Stimulated activated naive CD8-positive, alpha-beta T cell treated with anti-CD3 and anti-CD28 coated beads, Interleukin-15, amount 100 ng/mL, for 72 hours (primary cell): ENCODE data around the gene DGKZ.
"Not testable (repeated sequence)": the region's sequence is repeated elsewhere in the genome, so short reads cannot be mapped to it uniquely, and the experiment has no call there.

Experiments
- ATAC-seq: fragments of 150-1000 bp; cut with Tn5 transposase; 2 replicates; pipeline ENCODE4 v1.10.0; 2021; ENCODE audit warnings: mild to moderate bottlenecking, moderate library complexity
- DNase-seq, 2 donors: peaks; one replicate each; pipeline ENCODE4 v3.0.0; 2021 to 2022
- H3K27ac Mint-ChIP-seq, 2 donors: one replicate each; pipeline ENCODE4 v1.8.0; 2022; ENCODE audit warnings: mild to moderate bottlenecking in 2 of 2, mixed read lengths in 2 of 2, moderate library complexity in 2 of 2
- H3K27me3 Mint-ChIP-seq: one replicate; pipeline ENCODE4 v1.8.0; 2022; ENCODE audit warnings: mixed read lengths
- H3K4me1 Mint-ChIP-seq: one replicate; pipeline ENCODE4 v1.8.0; 2022; ENCODE audit warnings: mild to moderate bottlenecking, mixed read lengths
- H3K4me3 Mint-ChIP-seq, 2 donors: one replicate each; pipeline ENCODE4 v1.8.0; 2022; ENCODE audit warnings: mild to moderate bottlenecking in 2 of 2, mixed read lengths in 2 of 2, moderate library complexity in 1 of 2
- H3K9me3 Mint-ChIP-seq, 2 donors: one replicate each; pipeline ENCODE4 v1.8.0; 2022; ENCODE audit warnings: mixed read lengths in 2 of 2

Gene DGKZ

GRCh38 chr11:46346886-46347636, at the start of gene DGKZ:
TSS of gene DGKZ (plus strand) at chr11:46347463. CDS start at chr11:46347660, 197 bp downstream.
- DNase-seq (peak; percentile 91 to 96), ATAC-seq (peak; percentile 74)
- Mint-ChIP-seq H3K27ac (peak within 1 kb of the TSS; percentile 26 to 66), H3K27me3 (no peaks in the 10 kb centered on the region), H3K9me3 (no peaks in the 10 kb centered on the region), H3K4me3 (peak within 1 kb of the TSS; percentile 93 to 96), H3K4me1 (peaks cover 87% of the 10 kb centered on the region)

GRCh38 chr11:46298699-46299433, 48.4 kb upstream of the DGKZ start:
- DNase-seq, result no peak
- H3K27ac Mint-ChIP-seq, result no peak overlapping the region
- H3K9me3 Mint-ChIP-seq, result no peaks in the 10 kb centered on the region
- H3K4me1 Mint-ChIP-seq, result peaks cover 15% of the 10 kb centered on the region
- ATAC-seq, result no peak
- peaks cover 36% of the 10 kb centered on the region for H3K27me3 Mint-ChIP-seq
- H3K4me3 Mint-ChIP-seq, result no peak overlapping the region

GRCh38 chr11:46299451-46299961, 47.8 kb upstream of the DGKZ start:
- no peak overlapping the region for H3K4me3 Mint-ChIP-seq
- peaks cover 15% of the 10 kb centered on the region for H3K4me1 Mint-ChIP-seq
- peaks cover 36% of the 10 kb centered on the region for H3K27me3 Mint-ChIP-seq
- no peaks in the 10 kb centered on the region for H3K9me3 Mint-ChIP-seq
- H3K27ac Mint-ChIP-seq, result peak overlapping the region in 1 of 2 donors; percentile 1
- no peak for ATAC-seq
- DNase-seq, result no peak

- H3K27me3 Mint-ChIP-seq, result peaks cover 36% of the 10 kb centered on the region
- no peak for ATAC-seq
- peaks cover 10% of the 10 kb centered on the region for H3K4me1 Mint-ChIP-seq
- DNase-seq, result no peak
- H3K4me3 Mint-ChIP-seq, result no peak overlapping the region
- no peak overlapping the region for H3K27ac Mint-ChIP-seq
- no peaks in the 10 kb centered on the region for H3K9me3 Mint-ChIP-seq
These were observed 47.0 kb upstream of the DGKZ start for GRCh38 chr11:46300270-46300669.

- ATAC-seq (no peak), DNase-seq (no peak)
- no peak overlapping the region for H3K27ac Mint-ChIP-seq
- no peak overlapping the region for H3K4me3 Mint-ChIP-seq
- peaks cover 6% of the 10 kb centered on the region for H3K4me1 Mint-ChIP-seq
- peaks cover 16% of the 10 kb centered on the region for H3K27me3 Mint-ChIP-seq
- H3K9me3 Mint-ChIP-seq, result no peaks in the 10 kb centered on the region
These were observed 44.4 kb upstream of the DGKZ start for GRCh38 chr11:46302866-46303265.

- not testable (repeated sequence) for H3K4me3 Mint-ChIP-seq, H3K9me3 Mint-ChIP-seq, H3K27me3 Mint-ChIP-seq, DNase-seq, H3K27ac Mint-ChIP-seq, ATAC-seq
- H3K4me1 Mint-ChIP-seq, result peaks cover 15% of the 10 kb centered on the region
These were observed 43.2 kb upstream of the DGKZ start for GRCh38 chr11:46304036-46304435.

- Mint-ChIP-seq H3K4me3 (no peak overlapping the region), H3K27me3 (peaks cover 3% of the 10 kb centered on the region), H3K9me3 (no peaks in the 10 kb centered on the region), H3K4me1 (peaks cover 21% of the 10 kb centered on the region), H3K27ac (peak overlapping the region in 1 of 2 donors; percentile 20)
- DNase-seq, result no peak
- no peak for ATAC-seq
These were observed 42.6 kb upstream of the DGKZ start for GRCh38 chr11:46304605-46305179.

GRCh38 chr11:46305295-46305694, 42.0 kb upstream of the DGKZ start:
- Mint-ChIP-seq H3K9me3 (no peaks in the 10 kb centered on the region), H3K4me3 (no peak overlapping the region), H3K4me1 (peaks cover 27% of the 10 kb centered on the region), H3K27ac (peak overlapping the region; percentile 20 to 87), H3K27me3 (no peaks in the 10 kb centered on the region)
- DNase-seq (no peak), ATAC-seq (peak; percentile 53)

GRCh38 chr11:46306296-46306853, 40.9 kb upstream of the DGKZ start:
- no peak overlapping the region for H3K4me3 Mint-ChIP-seq
- H3K27ac Mint-ChIP-seq, result peak overlapping the region in 1 of 2 donors; percentile 42
- H3K9me3 Mint-ChIP-seq, result no peaks in the 10 kb centered on the region
- DNase-seq, result no peak
- H3K27me3 Mint-ChIP-seq, result no peaks in the 10 kb centered on the region
- ATAC-seq, result no peak
- H3K4me1 Mint-ChIP-seq, result peaks cover 28% of the 10 kb centered on the region

GRCh38 chr11:46307369-46307768, 39.9 kb upstream of the DGKZ start:
- Mint-ChIP-seq H3K27me3 (no peaks in the 10 kb centered on the region), H3K4me1 (peaks cover 28% of the 10 kb centered on the region), H3K27ac (peak overlapping the region in 1 of 2 donors; percentile 27), H3K9me3 (no peaks in the 10 kb centered on the region), H3K4me3 (no peak overlapping the region)
- no peak for ATAC-seq
- DNase-seq, result no peak

- Mint-ChIP-seq H3K4me3 (no peak overlapping the region), H3K9me3 (no peaks in the 10 kb centered on the region), H3K27ac (no peak overlapping the region), H3K4me1 (peaks cover 28% of the 10 kb centered on the region), H3K27me3 (no peaks in the 10 kb centered on the region)
- ATAC-seq, result no peak
- no peak for DNase-seq
These were observed 39.4 kb upstream of the DGKZ start for GRCh38 chr11:46307785-46308341.

GRCh38 chr11:46308631-46309419, 38.4 kb upstream of the DGKZ start:
- no peaks in the 10 kb centered on the region for H3K9me3 Mint-ChIP-seq
- H3K4me3 Mint-ChIP-seq, result no peak overlapping the region
- DNase-seq (peak; percentile 66 to 69), ATAC-seq (peak; percentile 86)
- peaks cover 28% of the 10 kb centered on the region for H3K4me1 Mint-ChIP-seq
- no peak overlapping the region for H3K27ac Mint-ChIP-seq
- no peaks in the 10 kb centered on the region for H3K27me3 Mint-ChIP-seq

- Mint-ChIP-seq H3K4me1 (peaks cover 29% of the 10 kb centered on the region), H3K4me3 (no peak overlapping the region), H3K27ac (no peak overlapping the region), H3K27me3 (no peaks in the 10 kb centered on the region), H3K9me3 (no peaks in the 10 kb centered on the region)
- ATAC-seq (peak; percentile 32), DNase-seq (no peak)
These were observed 37.4 kb upstream of the DGKZ start for GRCh38 chr11:46309814-46310259.

- Mint-ChIP-seq H3K4me1 (peaks cover 27% of the 10 kb centered on the region), H3K4me3 (no peak overlapping the region), H3K9me3 (no peaks in the 10 kb centered on the region), H3K27ac (no peak overlapping the region), H3K27me3 (no peaks in the 10 kb centered on the region)
- DNase-seq (peak; percentile 71 to 80), ATAC-seq (peak; percentile 79)
These were observed 32.1 kb upstream of the DGKZ start for GRCh38 chr11:46315033-46315738.
